Putamen (tissue), 1 donor: ENCODE data around the gene ATOH8.
"Not testable (repeated sequence)": the region's sequence is repeated elsewhere in the genome, so short reads cannot be mapped to it uniquely, and the experiment has no call there.

Source experiments
- DNase-seq: peaks from one replicate; pipeline ENCODE4 v3.0.0-alpha.2; 2016; ENCODE audit warnings: low spot score

The ATOH8 gene

GRCh38 chr2:85827879-85828569 lies 74.2 kb downstream of the ATOH8 start:
- DNase-seq: no peak

DNA sequence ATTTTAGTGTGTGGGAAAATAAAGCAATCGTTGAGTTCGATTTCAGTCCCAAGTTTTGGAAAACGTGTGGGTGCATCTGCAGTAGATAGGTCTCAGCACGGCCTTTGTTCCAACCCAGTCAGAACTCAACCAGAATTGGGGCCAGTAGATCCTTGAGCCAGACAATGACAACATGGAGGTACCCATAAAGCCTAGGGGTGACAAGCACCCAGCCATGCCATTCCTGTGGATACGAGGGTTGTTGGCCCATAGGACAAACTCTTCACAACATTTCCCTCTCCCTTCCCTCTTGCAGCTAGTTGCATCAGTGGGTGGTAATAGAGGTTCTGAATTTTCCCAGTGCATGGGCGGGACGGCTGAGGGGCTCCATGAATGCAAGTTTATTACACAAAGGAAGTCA lies 74.9 kb downstream of the ATOH8 start:
- DNase-seq: no peak

DNA sequence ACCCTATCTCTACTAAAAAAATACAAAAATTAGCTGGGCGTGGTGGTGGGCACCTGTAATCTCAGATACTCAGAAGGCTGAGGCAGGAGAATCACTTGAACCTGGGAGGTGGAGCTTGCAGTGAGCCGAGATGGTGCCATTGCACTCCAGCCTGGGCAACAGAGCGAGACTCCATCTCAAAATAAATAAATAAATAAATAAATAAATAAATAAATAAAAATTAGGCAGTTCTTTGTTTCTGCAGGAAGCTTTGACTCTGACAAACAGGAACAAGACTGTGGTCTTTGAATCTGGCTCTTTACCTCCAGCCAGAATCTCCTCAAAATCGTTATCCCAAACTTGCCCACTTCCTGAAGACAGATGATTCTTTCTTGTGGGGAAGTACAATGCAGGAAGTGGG lies 75.6 kb downstream of the ATOH8 start:
- not testable (repeated sequence) for DNase-seq

GRCh38 chr2:85830645-85831044 lies 76.9 kb downstream of the ATOH8 start:
- DNase-seq: no peak

DNA sequence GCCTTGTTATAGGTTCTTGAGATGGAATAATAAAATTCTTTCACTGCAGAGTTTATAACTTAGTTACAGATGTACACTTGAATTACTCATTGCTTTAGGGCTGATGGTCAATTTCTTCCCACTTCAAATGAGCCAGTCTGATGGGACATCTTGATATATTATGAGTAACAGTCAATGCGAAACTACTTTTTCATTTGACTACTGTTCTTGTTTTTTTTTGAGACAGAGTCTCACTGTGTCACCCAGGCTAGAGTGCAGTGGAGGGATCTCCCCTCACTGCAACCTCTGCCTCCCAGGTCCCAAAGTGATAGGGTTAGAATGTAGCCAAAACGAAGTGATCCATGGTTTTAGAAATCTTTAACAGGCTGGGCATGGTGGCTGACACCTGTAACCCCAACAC lies 77.9 kb downstream of the ATOH8 start:
- DNase-seq: no peak

- DNase-seq: no peak
Observed at GRCh38 chr2:85834466-85834865, 80.7 kb downstream of the ATOH8 start.
